Fibroblast of mammary gland (primary cell): ENCODE data around the gene SOWAHC.
"Not testable (repeated sequence)": the region's sequence is repeated elsewhere in the genome, so short reads cannot be mapped to it uniquely, and the experiment has no call there.

Experiments used
- DNase-seq: peaks from one replicate; pipeline ENCODE4 v3.0.0-alpha.2; 2010; ENCODE audit warnings: low read depth
- H3K4me3 ChIP-seq: 2 replicates; pipeline ENCODE4 v1.5.1; 2011; ENCODE audit warnings: low read depth, mild to moderate bottlenecking, low read length, moderate library complexity; ENCODE audit not compliant: control insufficient read depth
- TF ChIP-seq, protein P1 (sequence below): conservative IDR thresholded peaks from 2 replicates; pipeline ENCODE4 v1.5.1; 2011; ENCODE audit warnings: low read depth, low read length, inconsistent platforms; ENCODE audit not compliant: control insufficient read depth, insufficient read depth

Gene SOWAHC

GRCh38 chr2:109616184-109616583, 2.0 kb downstream of the SOWAHC start:
- TF ChIP-seq, protein P1, sequence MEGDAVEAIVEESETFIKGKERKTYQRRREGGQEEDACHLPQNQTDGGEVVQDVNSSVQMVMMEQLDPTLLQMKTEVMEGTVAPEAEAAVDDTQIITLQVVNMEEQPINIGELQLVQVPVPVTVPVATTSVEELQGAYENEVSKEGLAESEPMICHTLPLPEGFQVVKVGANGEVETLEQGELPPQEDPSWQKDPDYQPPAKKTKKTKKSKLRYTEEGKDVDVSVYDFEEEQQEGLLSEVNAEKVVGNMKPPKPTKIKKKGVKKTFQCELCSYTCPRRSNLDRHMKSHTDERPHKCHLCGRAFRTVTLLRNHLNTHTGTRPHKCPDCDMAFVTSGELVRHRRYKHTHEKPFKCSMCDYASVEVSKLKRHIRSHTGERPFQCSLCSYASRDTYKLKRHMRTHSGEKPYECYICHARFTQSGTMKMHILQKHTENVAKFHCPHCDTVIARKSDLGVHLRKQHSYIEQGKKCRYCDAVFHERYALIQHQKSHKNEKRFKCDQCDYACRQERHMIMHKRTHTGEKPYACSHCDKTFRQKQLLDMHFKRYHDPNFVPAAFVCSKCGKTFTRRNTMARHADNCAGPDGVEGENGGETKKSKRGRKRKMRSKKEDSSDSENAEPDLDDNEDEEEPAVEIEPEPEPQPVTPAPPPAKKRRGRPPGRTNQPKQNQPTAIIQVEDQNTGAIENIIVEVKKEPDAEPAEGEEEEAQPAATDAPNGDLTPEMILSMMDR, result no peak
- no peak for DNase-seq
- peak overlapping the region; percentile 53 for H3K4me3 ChIP-seq

GRCh38 chr2:109619032-109619615, 5.0 kb downstream of the SOWAHC start:
- DNase-seq, result no peak
- TF ChIP-seq, protein P1, result no peak
- H3K4me3 ChIP-seq, result no peak overlapping the region

DNA sequence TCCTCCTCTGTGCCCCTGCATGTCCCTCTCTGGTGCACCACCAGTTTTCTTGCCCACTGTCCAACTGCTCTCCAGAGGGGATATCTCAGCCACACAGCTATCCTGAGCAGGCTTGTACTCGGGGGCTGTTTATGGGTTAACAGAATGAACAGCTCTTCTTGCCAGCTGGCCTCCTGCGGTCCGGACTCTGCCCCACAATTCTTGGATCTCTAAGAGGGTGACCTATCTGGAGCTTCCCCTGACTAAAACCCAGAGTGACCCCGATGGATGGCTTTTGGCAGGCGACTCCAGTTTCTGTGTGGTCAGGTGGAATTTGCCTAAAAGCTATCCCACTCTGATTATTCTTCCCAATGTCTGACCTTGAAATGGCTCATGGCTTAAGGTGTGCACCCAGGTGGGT, 9.1 kb downstream of the SOWAHC start:
- TF ChIP-seq, protein P1, result no peak
- DNase-seq, result no peak
- H3K4me3 ChIP-seq, result no peak overlapping the region

DNA sequence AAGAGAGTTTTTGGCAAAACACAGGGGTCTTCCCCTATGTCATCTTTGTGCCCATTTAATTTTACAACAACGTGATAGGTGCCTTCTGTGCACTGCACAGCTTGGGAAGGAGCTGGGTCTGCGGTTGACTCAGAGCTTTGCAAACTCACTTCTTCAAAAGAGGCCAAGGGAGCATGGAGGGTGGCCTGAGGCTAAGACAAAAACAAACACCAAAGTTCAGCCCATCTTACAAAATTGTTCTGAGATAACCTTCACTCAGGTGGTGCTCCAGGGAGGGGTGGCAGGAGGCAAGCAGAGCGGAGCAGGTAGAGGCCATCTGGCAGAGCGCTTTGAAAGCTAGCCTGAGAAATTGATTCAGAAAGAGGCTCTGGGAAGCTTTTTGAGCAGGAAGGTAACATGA, 9.8 kb downstream of the SOWAHC start:
- TF ChIP-seq, protein P1, result no peak
- DNase-seq, result no peak
- H3K4me3 ChIP-seq, result no peak overlapping the region

- no peak for DNase-seq
- TF ChIP-seq, protein P1, result no peak
- no peak overlapping the region for H3K4me3 ChIP-seq
These were observed 10.2 kb downstream of the SOWAHC start for GRCh38 chr2:109624339-109624738.

DNA sequence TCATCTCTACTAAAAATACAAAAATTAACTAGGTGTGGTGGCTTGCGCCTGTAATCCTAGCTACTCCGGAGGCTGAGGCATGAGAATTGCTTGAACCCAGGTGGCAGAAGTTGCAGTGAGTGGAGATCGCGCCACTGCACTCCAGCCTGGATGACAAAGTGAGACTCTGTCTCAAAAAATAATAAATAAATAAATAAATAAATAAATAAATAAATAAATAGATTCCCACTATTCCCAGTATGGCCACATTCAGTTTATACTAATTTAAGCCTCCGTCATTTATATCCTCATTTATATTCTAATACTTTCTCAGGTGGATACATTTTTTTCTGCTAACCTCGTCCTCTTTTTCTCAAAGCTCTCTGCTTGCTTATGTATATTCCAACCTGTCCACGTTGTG, 14.2 kb downstream of the SOWAHC start:
- DNase-seq, result not testable (repeated sequence)

GRCh38 chr2:109629867-109630266, 15.7 kb downstream of the SOWAHC start:
- TF ChIP-seq, protein P1, result no peak
- DNase-seq, result no peak
- H3K4me3 ChIP-seq, result no peak overlapping the region

More for the DNA sequence above, 14.2 kb downstream of the SOWAHC start:
- not testable (repeated sequence) for H3K4me3 ChIP-seq
